ENCODE data around the gene POTEM.
"Not testable (repeated sequence)": the region's sequence is repeated elsewhere in the genome, so short reads cannot be mapped to it uniquely, and the experiment has no call there.

DNA sequence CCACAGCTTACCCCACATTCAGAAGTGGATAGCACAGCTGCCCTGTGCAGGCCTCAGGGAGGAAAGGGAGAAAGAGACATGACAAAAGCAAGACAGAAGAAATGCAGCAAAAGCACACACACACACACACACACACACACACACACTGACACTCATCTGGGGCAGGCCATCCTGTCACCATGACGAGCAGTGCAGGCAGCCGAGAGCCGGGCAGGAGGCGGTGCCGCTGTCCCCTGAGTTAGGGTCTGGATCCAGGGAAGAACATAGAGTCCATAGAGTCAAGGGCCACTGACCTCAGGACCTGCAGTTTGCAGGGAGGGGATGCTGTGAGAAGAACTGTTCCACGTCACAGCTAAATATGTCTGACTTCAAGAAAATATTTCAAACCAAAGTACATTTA lies 4.0 kb upstream of the POTEM start:
- TF ChIP-seq, protein P1, sequence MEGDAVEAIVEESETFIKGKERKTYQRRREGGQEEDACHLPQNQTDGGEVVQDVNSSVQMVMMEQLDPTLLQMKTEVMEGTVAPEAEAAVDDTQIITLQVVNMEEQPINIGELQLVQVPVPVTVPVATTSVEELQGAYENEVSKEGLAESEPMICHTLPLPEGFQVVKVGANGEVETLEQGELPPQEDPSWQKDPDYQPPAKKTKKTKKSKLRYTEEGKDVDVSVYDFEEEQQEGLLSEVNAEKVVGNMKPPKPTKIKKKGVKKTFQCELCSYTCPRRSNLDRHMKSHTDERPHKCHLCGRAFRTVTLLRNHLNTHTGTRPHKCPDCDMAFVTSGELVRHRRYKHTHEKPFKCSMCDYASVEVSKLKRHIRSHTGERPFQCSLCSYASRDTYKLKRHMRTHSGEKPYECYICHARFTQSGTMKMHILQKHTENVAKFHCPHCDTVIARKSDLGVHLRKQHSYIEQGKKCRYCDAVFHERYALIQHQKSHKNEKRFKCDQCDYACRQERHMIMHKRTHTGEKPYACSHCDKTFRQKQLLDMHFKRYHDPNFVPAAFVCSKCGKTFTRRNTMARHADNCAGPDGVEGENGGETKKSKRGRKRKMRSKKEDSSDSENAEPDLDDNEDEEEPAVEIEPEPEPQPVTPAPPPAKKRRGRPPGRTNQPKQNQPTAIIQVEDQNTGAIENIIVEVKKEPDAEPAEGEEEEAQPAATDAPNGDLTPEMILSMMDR (conservative IDR thresholded peaks at IDR 0.05 in 1 of 2, IDR thresholded peaks at IDR 0.05 in 1 of 2; ENCODE audit: extremely low read depth in 1 of 2, insufficient read depth in 1 of 2, low read depth in 1 of 2, low read length in 2 of 2) = not testable (repeated sequence)
- TF ChIP-seq EZH2 (IDR thresholded peaks at IDR 0.05; ENCODE audit: borderline replicate concordance, low read length) = not testable (repeated sequence)

Data from mammary epithelial cell (primary cell).